Measurements from ENCODE around the gene APEH. TPM values are rescaled to one million over a fixed set of nuclear protein-coding genes. Genes with fewer than 3 reads are reported as not detected.
A peak's percentile ranks its signal among the peaks of the same experiment; 100 is the strongest.

Gene APEH
- total RNA-seq, 4 donors from 2014 or later, result 92.2 to 219 (median 185) TPM

- Histone ChIP-seq H3K4me1 (peaks cover 14 to 17% of the 10 kb centered on the region in 2 donors), H3K27ac (no peak overlapping the region), H3K36me3 (peaks cover 0 to 6% of the 10 kb centered on the region in 2 donors), H3K9me3 (no peaks in the 10 kb centered on the region), H3K27me3 (no peaks in the 10 kb centered on the region), H3K4me3 (replicated peaks in 1 of 3) (no peak overlapping the region)
- peak; percentile 80 to 83 for DNase-seq
- WGBS, 2 donors, result 33 to 35% methylated on average over 11 of the region's 11 CpGs
- intact Hi-C loops (cut with DNase I), result loop anchor here (5.0 kb wide), 1 partner anchor 134 kb away; no protein-coding TSS in a partner anchor
- peak; percentile 31 to 94 (median 86) for TF ChIP-seq CTCF (IDR thresholded peaks at IDR 0.05)
- no peak for TF ChIP-seq POLR2A (IDR thresholded peaks at IDR 0.05)
These were observed 2.6 kb upstream of the APEH start for GRCh38 chr3:49671291-49672288.

GRCh38 chr3:49673121-49673714 lies 933 bp upstream of the APEH start:
- H3K36me3 ChIP-seq, result peaks cover 0 to 21% of the 10 kb centered on the region in 2 donors
- intact Hi-C loops (cut with DNase I), result loop anchor here (5.0 kb wide), 1 partner anchor 136 kb away; no protein-coding TSS in a partner anchor
- H3K4me1 ChIP-seq, result peaks cover 14 to 17% of the 10 kb centered on the region in 2 donors
- H3K4me3 ChIP-seq (replicated peaks in 1 of 3), result peak overlapping the region; percentile 22 to 93 (median 40)
- H3K27ac ChIP-seq, result peak overlapping the region; percentile 72 to 93 (median 92)
- no peaks in the 10 kb centered on the region for H3K27me3 ChIP-seq
- WGBS, 2 donors, result 6 to 57% methylated on average over 3 to 7 of the region's 17 CpGs
- peak in 1 of 2 donors; percentile 10 for DNase-seq
- H3K9me3 ChIP-seq, result no peaks in the 10 kb centered on the region
- TF ChIP-seq POLR2A (IDR thresholded peaks at IDR 0.05) (no peak), CTCF (IDR thresholded peaks at IDR 0.05) (no peak)

- H3K27ac ChIP-seq, result peak overlapping the region in 2 of 3 donors; percentile 92 to 93
- peaks cover 13 to 32% of the 10 kb centered on the region in 2 donors for H3K36me3 ChIP-seq
- TF ChIP-seq POLR2A (IDR thresholded peaks at IDR 0.05) (no peak), CTCF (IDR thresholded peaks at IDR 0.05) (peak in 1 of 6 experiments; percentile 4)
- intact Hi-C loops (cut with DNase I), result loop anchor here (5.0 kb wide), 1 partner anchor 137 kb away; no protein-coding TSS in a partner anchor
- H3K4me1 ChIP-seq, result peaks cover 14% of the 10 kb centered on the region in 2 donors
- no peaks in the 10 kb centered on the region for H3K27me3 ChIP-seq
- peak in 1 of 2 donors; percentile 47 for DNase-seq
- 2 to 5% methylated on average over 9 to 26 of the region's 34 CpGs for WGBS, 2 donors
- no peaks in the 10 kb centered on the region for H3K9me3 ChIP-seq
- peak overlapping the region; percentile 85 to 93 (median 91) for H3K4me3 ChIP-seq (replicated peaks in 1 of 3)
These were observed 389 bp downstream of the APEH start for GRCh38 chr3:49674497-49674983.

DNA sequence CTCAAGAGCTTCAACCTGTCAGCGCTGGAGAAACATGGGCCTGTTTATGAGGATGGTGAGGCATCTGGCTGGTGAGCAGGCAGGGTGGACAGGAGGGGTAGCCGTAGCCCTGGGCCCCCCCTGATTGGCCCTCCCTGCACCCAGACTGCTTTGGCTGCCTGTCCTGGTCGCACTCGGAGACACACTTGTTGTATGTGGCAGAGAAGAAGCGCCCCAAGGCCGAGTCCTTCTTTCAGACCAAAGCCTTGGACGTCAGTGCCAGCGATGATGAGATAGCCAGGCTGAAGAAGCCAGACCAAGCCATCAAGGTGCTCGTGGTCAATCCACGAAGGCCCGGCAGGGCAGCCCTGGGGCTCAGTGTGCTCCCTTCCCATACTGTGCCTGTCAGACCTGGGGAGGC lies 1.8 kb downstream of the APEH start:
- no peaks in the 10 kb centered on the region for H3K27me3 ChIP-seq
- peaks cover 14% of the 10 kb centered on the region in 2 donors for H3K4me1 ChIP-seq
- H3K9me3 ChIP-seq, result no peaks in the 10 kb centered on the region
- WGBS, 2 donors, result 86 to 89% methylated on average over 4 to 11 of the region's 11 CpGs
- no peak overlapping the region for H3K4me3 ChIP-seq (replicated peaks in 1 of 3)
- DNase-seq, result no peak
- TF ChIP-seq POLR2A (IDR thresholded peaks at IDR 0.05) (no peak), CTCF (IDR thresholded peaks at IDR 0.05) (no peak)
- H3K27ac ChIP-seq, result no peak overlapping the region
- H3K36me3 ChIP-seq, result peaks cover 18 to 45% of the 10 kb centered on the region in 2 donors
- intact Hi-C loops (cut with DNase I), result loop anchor here (5.0 kb wide), 1 partner anchor 51 kb away; no protein-coding TSS in a partner anchor
